Pancreas (tissue), 10 donors: ENCODE measurements around the gene TMEM190. TPM values are rescaled to one million over a fixed set of nuclear protein-coding genes. Genes with fewer than 3 reads are reported as not detected.
A peak's percentile ranks its signal among the peaks of the same experiment; 100 is the strongest.

ENCODE experiments used
- ATAC-seq, 4 donors: fragments of 200-7000 bp; cut with Tn5 transposase; one replicate each; pipeline versions ENCODE4 v1.8.0 to v1.9.1; 2020; ENCODE audit warnings: mild to moderate bottlenecking in 4 of 4, moderate library complexity in 4 of 4
- DNase-seq, 6 donors: peaks; one replicate each; pipeline ENCODE4 v3.0.0-alpha.2; 2020
- FAIRE-seq: peaks from 2 replicates; lab custom pipeline; 2012; peaks lifted over from hg19 to GRCh38; lab: Jason Lieb, UNC
- H3K27ac ChIP-seq, 4 donors: fragments of 200-600 bp; sonication (generic); 1 replicate in 3 of 4; 2 replicates in 1 of 4; pipeline versions ENCODE4 v1.5.0 to v1.8.0; 2020
- H3K27me3 ChIP-seq, 4 donors: fragments of 200-600 bp; one replicate each; pipeline ENCODE4 v1.8.0; 2021
- H3K36me3 ChIP-seq, 3 donors: fragments of 200-600 bp; sonication (generic) in 1 of 3; one replicate each; pipeline versions ENCODE4 v1.5.0 to v1.8.0; 2020 to 2021
- H3K4me1 ChIP-seq, 3 donors: fragments of 200-600 bp; one replicate each; pipeline ENCODE4 v1.8.0; 2021
- H3K4me3 ChIP-seq, 4 donors: fragments of 200-600 bp; sonication (generic) in 2 of 4; one replicate each; pipeline versions ENCODE4 v1.5.0 to v1.8.0; 2020 to 2021
- H3K9me3 ChIP-seq, 4 donors: fragments of 200-600 bp; one replicate each; pipeline ENCODE4 v1.8.0; 2021
- CTCF ChIP-seq, 4 donors: fragments of 200-600 bp; sonication (generic) in 3 of 4; IDR thresholded peaks; one replicate each; pipeline versions ENCODE4 v1.5.0 to v1.8.0; 2021; ENCODE audit warnings: antibody characterized with exemption in 4 of 4
- WGBS, 2 donors: extraction: QIAGEN DNeasy Blood & Tissue Kit; methylation state at CpG; one replicate each; pipeline ENCODE4 v1.1.7; 2013; 5-methylcytosine and 5-hydroxymethylcytosine counted together
- intact Hi-C, 3 donors: fragments of 100-400 bp; cut with DNase I; formaldehyde crosslinking; loops; one replicate each; pipeline versions ENCODE4 v1.11.1 to v1.14.2; 2022
- polyA plus RNA-seq, 2 donors: library from polyadenylated mRNA; stranded (reverse); fragments of 200-250 nt; gene quantifications; one replicate each; pipeline ENCODE4 v1.2.3, GENCODE V29; 2013
- total RNA-seq, 6 donors: library from RNA; stranded (reverse); fragmentation: NEBNext Ultra II Directional in 4 of 6; extraction: Animal tissue kit (Norgen Biotek cat#: 25700) in 4 of 6; gene quantifications; one replicate each; pipeline versions ENCODE4 v1.2.1 to v1.2.4, GENCODE V29; 2021 to 2023
- donor health status: healthy with polysubstance abuse.
- donor health status: DM: no; HTN: no; CAD: no; lungs with moderate emphysema.
- donor health status: DM: no; HTN: no; CAD: no.
- donor health status: control.
- donor health status: control.
- donor health status: Bipolar disorder and iron deficiency.
- donor health status: DM: yes; HTN: yes; CAD: no.
- donor health status: DM: no; HTN: no; CAD: no.
- donor health status: DM: no; HTN: no; CAD: no.
- donor health status: DM: yes; HTN: yes; CAD: no.

TMEM190 gene
- total and polyA plus RNA-seq, 8 donors = 0.45 TPM; not detected in 7

- H3K27ac ChIP-seq = no peak overlapping the region
- no peak overlapping the region for H3K4me3 ChIP-seq
- intact Hi-C loops = loop anchor here in 1 of 3 donors (10.0 kb wide), 1 partner anchor 88 kb away; no protein-coding TSS in a partner anchor
- ATAC-seq (no peak), FAIRE-seq (no peak), DNase-seq (no peak)
- peaks cover 6 to 19% (median 7%) of the 10 kb centered on the region in 3 donors for H3K4me1 ChIP-seq
- no peaks in the 10 kb centered on the region for H3K9me3 ChIP-seq
- no peak for TF ChIP-seq CTCF (IDR thresholded peaks at IDR 0.05)
- H3K36me3 ChIP-seq = peaks cover 0 to 2% (median under 1%) of the 10 kb centered on the region in 3 donors
- no peaks in the 10 kb centered on the region for H3K27me3 ChIP-seq
- 91 to 94% methylated on average over 3 of the region's 3 CpGs for WGBS, 2 donors
Observed at GRCh38 chr19:55382522-55383054, 6.0 kb downstream of the TMEM190 start.

GRCh38 chr19:55383279-55384130, 6.9 kb downstream of the TMEM190 start:
- WGBS, 2 donors = 4% methylated on average over 85 to 88 of the region's 88 CpGs
- DNase-seq (peak in 5 of 6 donors; percentile 46 to 88 (median 71)), ATAC-seq (peak in 2 of 4 donors; percentile 2 to 22), FAIRE-seq (no peak)
- no peaks in the 10 kb centered on the region for H3K27me3 ChIP-seq
- no peak for TF ChIP-seq CTCF (IDR thresholded peaks at IDR 0.05)
- H3K9me3 ChIP-seq = no peaks in the 10 kb centered on the region
- H3K4me3 ChIP-seq = peak overlapping the region; percentile 28 to 92 (median 54)
- intact Hi-C loops = loop anchor here in 1 of 3 donors (10.0 kb wide), 1 partner anchor 89 kb away; no protein-coding TSS in a partner anchor
- H3K27ac ChIP-seq = peak overlapping the region; percentile 74 to 97 (median 90)
- H3K4me1 ChIP-seq = peaks cover 10 to 28% (median 15%) of the 10 kb centered on the region in 3 donors
- peaks cover 0 to 10% (median 9%) of the 10 kb centered on the region in 3 donors for H3K36me3 ChIP-seq

- WGBS, 2 donors = 10 to 19% methylated on average over 43 to 72 of the region's 72 CpGs
- Histone ChIP-seq H3K36me3 (peaks cover 0 to 12% (median 11%) of the 10 kb centered on the region in 3 donors), H3K4me3 (peak within 1 kb of the TSS; percentile 28 to 92 (median 54)), H3K27me3 (no peaks in the 10 kb centered on the region), H3K4me1 (peaks cover 10 to 28% (median 17%) of the 10 kb centered on the region in 3 donors), H3K9me3 (no peaks in the 10 kb centered on the region), H3K27ac (peak within 1 kb of the TSS; percentile 74 to 97 (median 90))
- DNase-seq = peak; percentile 70 to 92 (median 80)
- FAIRE-seq = no peak
- ATAC-seq = peak; percentile 31 to 53 (median 42)
- no peak for TF ChIP-seq CTCF (IDR thresholded peaks at IDR 0.05)
- intact Hi-C loops = loop anchor here in 1 of 3 donors (10.0 kb wide), 1 partner anchor 90 kb away; no protein-coding TSS in a partner anchor
Observed at GRCh38 chr19:55384131-55384919, 7.7 kb downstream of the TMEM190 start, which contains the start of gene TMEM238. TMEM238 (minus strand) TSS chr19:55384292; CDS start chr19:55384259, 33 bp downstream.

- H3K27ac ChIP-seq = peak overlapping the region; percentile 74 to 97 (median 90)
- no peaks in the 10 kb centered on the region for H3K27me3 ChIP-seq
- ATAC-seq (peak; percentile 85 to 92 (median 86)), FAIRE-seq (peak; percentile 34), DNase-seq (peak; percentile 92 to 98 (median 96))
- peaks cover 0 to 18% (median 11%) of the 10 kb centered on the region in 3 donors for H3K36me3 ChIP-seq
- H3K4me3 ChIP-seq = peak overlapping the region; percentile 5 to 92 (median 54)
- H3K9me3 ChIP-seq = no peaks in the 10 kb centered on the region
- intact Hi-C loops = loop anchor here in 1 of 3 donors (10.0 kb wide), 1 partner anchor 90 kb away; no protein-coding TSS in a partner anchor
- H3K4me1 ChIP-seq = peaks cover 10 to 28% (median 17%) of the 10 kb centered on the region in 3 donors
- no peak for TF ChIP-seq CTCF (IDR thresholded peaks at IDR 0.05)
- WGBS, 2 donors = 3 to 4% methylated on average over 34 of the region's 34 CpGs
Observed at GRCh38 chr19:55384920-55385723, 8.5 kb downstream of the TMEM190 start.
